ENCODE results near the gene BCAR3. TPM values are rescaled to one million over a fixed set of nuclear protein-coding genes. Genes with fewer than 3 reads are reported as not detected.

Gene BCAR3
- total RNA-seq, 6 donors from 2014 or later: 26.3 to 48.8 (median 31.9) TPM

DNA sequence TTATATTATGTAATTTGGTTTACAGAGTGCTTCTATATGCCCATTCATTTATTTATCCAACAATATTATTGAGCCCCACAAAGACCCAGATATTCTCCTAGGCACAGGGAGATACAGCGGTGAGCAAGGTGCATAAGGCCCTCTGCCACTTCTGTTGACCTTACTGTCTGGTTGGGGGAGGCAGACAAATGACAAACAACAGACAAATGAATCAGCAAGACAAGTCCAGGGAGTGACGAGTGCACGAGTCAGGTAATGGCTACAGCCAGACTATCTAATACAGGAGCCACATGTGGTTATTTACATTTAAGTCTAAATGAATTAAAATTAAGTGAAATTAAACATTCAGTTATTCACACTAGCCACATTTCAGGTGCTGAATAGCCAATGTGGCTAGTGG is 22.0 kb upstream of the BCAR3 start:
- no peak for DNase-seq
- Histone ChIP-seq H3K27me3 (no peaks in the 10 kb centered on the region), H3K4me1 (peaks cover 17 to 23% (median 20%) of the 10 kb centered on the region in 4 donors), H3K9me3 (no peaks in the 10 kb centered on the region), H3K36me3 (no peaks in the 10 kb centered on the region), H3K4me3 (no peak overlapping the region), H3K27ac (no peak overlapping the region)
- WGBS, 2 donors: 76 to 89% methylated on average over 3 of the region's 3 CpGs
- TF ChIP-seq, protein P1, sequence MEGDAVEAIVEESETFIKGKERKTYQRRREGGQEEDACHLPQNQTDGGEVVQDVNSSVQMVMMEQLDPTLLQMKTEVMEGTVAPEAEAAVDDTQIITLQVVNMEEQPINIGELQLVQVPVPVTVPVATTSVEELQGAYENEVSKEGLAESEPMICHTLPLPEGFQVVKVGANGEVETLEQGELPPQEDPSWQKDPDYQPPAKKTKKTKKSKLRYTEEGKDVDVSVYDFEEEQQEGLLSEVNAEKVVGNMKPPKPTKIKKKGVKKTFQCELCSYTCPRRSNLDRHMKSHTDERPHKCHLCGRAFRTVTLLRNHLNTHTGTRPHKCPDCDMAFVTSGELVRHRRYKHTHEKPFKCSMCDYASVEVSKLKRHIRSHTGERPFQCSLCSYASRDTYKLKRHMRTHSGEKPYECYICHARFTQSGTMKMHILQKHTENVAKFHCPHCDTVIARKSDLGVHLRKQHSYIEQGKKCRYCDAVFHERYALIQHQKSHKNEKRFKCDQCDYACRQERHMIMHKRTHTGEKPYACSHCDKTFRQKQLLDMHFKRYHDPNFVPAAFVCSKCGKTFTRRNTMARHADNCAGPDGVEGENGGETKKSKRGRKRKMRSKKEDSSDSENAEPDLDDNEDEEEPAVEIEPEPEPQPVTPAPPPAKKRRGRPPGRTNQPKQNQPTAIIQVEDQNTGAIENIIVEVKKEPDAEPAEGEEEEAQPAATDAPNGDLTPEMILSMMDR (IDR thresholded peaks at IDR 0.05): no peak
- TF ChIP-seq POLR2AphosphoS5 (IDR thresholded peaks at IDR 0.05) (no peak), EP300 (IDR thresholded peaks at IDR 0.05) (no peak), POLR2A (IDR thresholded peaks at IDR 0.05) (no peak)
- ATAC-seq (ENCODE audit: low FRiP score in 2 of 2): no peak

DNA sequence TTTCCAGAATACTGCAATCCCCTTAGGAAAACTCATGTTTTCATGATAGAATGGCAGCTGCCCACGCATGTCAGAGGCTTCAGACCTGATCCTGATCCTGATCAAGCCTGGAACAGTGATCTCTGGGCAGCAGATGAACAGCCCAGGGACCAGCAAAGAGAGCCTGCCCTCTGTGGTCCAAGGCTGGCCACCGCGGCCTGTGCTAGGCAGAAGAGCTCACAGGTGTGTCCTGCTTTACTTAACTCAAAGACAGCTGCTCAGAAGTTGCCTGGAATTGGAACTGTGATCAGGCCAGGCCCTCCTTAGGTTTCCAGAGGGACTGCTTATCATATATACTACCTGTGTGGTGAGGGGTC is 21.2 kb upstream of the BCAR3 start:
- DNase-seq (no peak), ATAC-seq (ENCODE audit: low FRiP score in 2 of 2) (no peak)
- Histone ChIP-seq H3K27ac (peak overlapping the region in 3 of 4 donors; percentile 14 to 52 (median 38)), H3K9me3 (no peaks in the 10 kb centered on the region), H3K4me1 (peaks cover 9 to 17% (median 12%) of the 10 kb centered on the region in 4 donors), H3K4me3 (no peak overlapping the region), H3K27me3 (no peaks in the 10 kb centered on the region), H3K36me3 (no peaks in the 10 kb centered on the region)
- TF ChIP-seq, protein P1 (IDR thresholded peaks at IDR 0.05): no peak
- TF ChIP-seq POLR2AphosphoS5 (IDR thresholded peaks at IDR 0.05): no peak
- TF ChIP-seq POLR2A (IDR thresholded peaks at IDR 0.05): no peak
- TF ChIP-seq EP300 (IDR thresholded peaks at IDR 0.05): no peak
- WGBS, 2 donors: 68 to 75% methylated on average over 1 to 3 of the region's 3 CpGs

DNA sequence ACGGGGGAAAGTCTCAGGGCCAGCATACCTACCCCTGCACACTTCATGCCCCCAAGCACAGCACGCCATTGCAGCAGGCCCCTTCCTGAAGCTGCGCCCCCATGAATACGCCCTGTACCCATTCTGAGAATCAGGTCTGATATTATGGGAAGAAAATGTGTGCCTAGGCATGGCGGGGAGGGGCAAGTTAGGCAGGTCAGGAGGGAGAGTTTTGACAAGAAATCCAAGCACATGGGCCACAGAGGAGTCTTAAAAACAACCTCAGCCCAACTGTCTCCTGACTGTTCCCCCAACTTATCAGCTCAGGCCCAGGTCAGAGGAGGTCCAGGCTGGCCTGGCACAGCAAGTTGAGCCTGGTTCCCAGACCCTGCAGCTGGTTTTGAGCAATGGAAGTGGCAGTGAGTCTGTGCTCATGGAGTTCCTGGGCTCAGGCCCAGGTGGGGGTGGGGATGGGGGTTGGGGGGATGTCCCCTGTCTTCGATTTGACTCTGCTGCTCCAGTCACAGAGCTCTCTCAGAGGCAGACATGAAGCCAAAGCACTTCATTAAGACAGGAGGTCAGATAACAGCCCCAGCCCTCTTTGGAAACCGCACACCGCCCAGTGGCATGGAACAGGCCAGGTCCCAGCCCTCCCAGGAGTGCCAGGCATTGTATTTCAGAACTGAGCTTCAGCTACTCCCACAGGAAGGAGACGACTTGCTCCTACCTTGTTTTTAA is 20.6 kb upstream of the BCAR3 start:
- ATAC-seq (ENCODE audit: low FRiP score in 2 of 2) (no peak), DNase-seq (no peak)
- 84 to 92% methylated on average over 5 to 9 of the region's 9 CpGs for WGBS, 2 donors
- H3K9me3 ChIP-seq: no peaks in the 10 kb centered on the region
- H3K4me1 ChIP-seq: peaks cover 7 to 17% (median 11%) of the 10 kb centered on the region in 4 donors
- no peaks in the 10 kb centered on the region for H3K27me3 ChIP-seq
- no peaks in the 10 kb centered on the region for H3K36me3 ChIP-seq
- no peak overlapping the region for H3K4me3 ChIP-seq
- TF ChIP-seq, protein P1 (IDR thresholded peaks at IDR 0.05): no peak
- TF ChIP-seq EP300 (IDR thresholded peaks at IDR 0.05): no peak
- no peak for TF ChIP-seq POLR2A (IDR thresholded peaks at IDR 0.05)
- TF ChIP-seq POLR2AphosphoS5 (IDR thresholded peaks at IDR 0.05): no peak
- H3K27ac ChIP-seq: peak overlapping the region; percentile 1 to 52 (median 20)

DNA sequence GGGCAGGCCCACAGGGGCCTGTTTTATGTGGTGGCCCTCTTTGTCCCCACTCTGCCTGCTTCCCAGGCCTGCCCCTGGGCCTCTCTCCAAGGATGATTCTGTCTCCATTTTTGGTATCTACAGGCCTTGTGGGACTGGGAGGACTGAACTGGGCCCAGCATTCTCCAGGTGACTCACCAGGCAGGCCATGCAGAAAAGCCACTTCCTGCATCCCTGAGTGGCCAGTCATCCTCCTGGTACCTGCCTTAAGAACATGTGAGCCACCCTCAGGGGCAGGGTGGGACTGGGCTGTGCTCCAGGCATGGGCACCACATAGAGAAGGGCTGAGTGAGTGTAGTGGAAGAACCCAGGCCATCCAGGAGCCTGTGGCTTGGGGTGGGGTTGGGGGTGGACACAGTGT is 20.0 kb upstream of the BCAR3 start:
- ATAC-seq (ENCODE audit: low FRiP score in 2 of 2) (peak; percentile 20 to 38), DNase-seq (peak in 1 of 2 donors; percentile 60)
- H3K36me3 ChIP-seq: no peaks in the 10 kb centered on the region
- H3K4me3 ChIP-seq: no peak overlapping the region
- peaks cover 7 to 17% (median 11%) of the 10 kb centered on the region in 4 donors for H3K4me1 ChIP-seq
- H3K27ac ChIP-seq: peak overlapping the region in 1 of 4 donors; percentile 1
- TF ChIP-seq EP300 (IDR thresholded peaks at IDR 0.05) (no peak), POLR2A (IDR thresholded peaks at IDR 0.05) (no peak), POLR2AphosphoS5 (IDR thresholded peaks at IDR 0.05) (no peak)
- TF ChIP-seq, protein P1 (IDR thresholded peaks at IDR 0.05): no peak
- H3K9me3 ChIP-seq: no peaks in the 10 kb centered on the region
- H3K27me3 ChIP-seq: no peaks in the 10 kb centered on the region
